ENCODE results near the gene CD6.

Gene CD6

GRCh38 chr11:61009392-61010275 lies 38.2 kb downstream of the CD6 start:
- no peak for FAIRE-seq
- DNase-seq (ENCODE audit: low spot score) = no peak

- FAIRE-seq (no peak), DNase-seq (ENCODE audit: low spot score) (no peak)
Observed at GRCh38 chr11:61010466-61011228, 39.2 kb downstream of the CD6 start.

GRCh38 chr11:61011229-61011870 lies 39.9 kb downstream of the CD6 start:
- DNase-seq (ENCODE audit: low spot score) (no peak), FAIRE-seq (no peak)

- FAIRE-seq (no peak), DNase-seq (ENCODE audit: low spot score) (no peak)
Observed at GRCh38 chr11:61011950-61012736, 40.7 kb downstream of the CD6 start.

GRCh38 chr11:61012737-61013215 lies 41.3 kb downstream of the CD6 start:
- FAIRE-seq = no peak
- no peak for DNase-seq (ENCODE audit: low spot score)

- FAIRE-seq (no peak), DNase-seq (ENCODE audit: low spot score) (no peak)
Observed at GRCh38 chr11:61018059-61018458, 46.6 kb downstream of the CD6 start.

GRCh38 chr11:61019037-61019831 lies 47.8 kb downstream of the CD6 start:
- DNase-seq (ENCODE audit: low spot score) (no peak), FAIRE-seq (no peak)

- FAIRE-seq (no peak), DNase-seq (ENCODE audit: low spot score) (no peak)
Observed at GRCh38 chr11:61019832-61020405, 48.4 kb downstream of the CD6 start.

- FAIRE-seq = no peak
- no peak for DNase-seq (ENCODE audit: low spot score)
Observed at GRCh38 chr11:61020551-61021235, 49.2 kb downstream of the CD6 start.

- FAIRE-seq = no peak
- DNase-seq (ENCODE audit: low spot score) = no peak
Observed at GRCh38 chr11:61021661-61022212, 50.3 kb downstream of the CD6 start.

GRCh38 chr11:61022311-61023085 lies 51.0 kb downstream of the CD6 start:
- FAIRE-seq = no peak
- no peak for DNase-seq (ENCODE audit: low spot score)

- no peak for DNase-seq (ENCODE audit: low spot score)
- no peak for FAIRE-seq
Observed at GRCh38 chr11:61023086-61023965, 51.8 kb downstream of the CD6 start.

- DNase-seq (ENCODE audit: low spot score) (no peak), FAIRE-seq (no peak)
Observed at GRCh38 chr11:61023966-61024295, 52.5 kb downstream of the CD6 start.

GRCh38 chr11:61024938-61025820 lies 53.7 kb downstream of the CD6 start:
- no peak for DNase-seq (ENCODE audit: low spot score)
- no peak for FAIRE-seq

- DNase-seq (ENCODE audit: low spot score) (no peak), FAIRE-seq (no peak)
Observed at GRCh38 chr11:61025821-61026120, 54.3 kb downstream of the CD6 start.
